PFSK-1 (cell line): ENCODE results near the gene SPAG9.

ENCODE experiments used
- FOXP2 ChIP-seq: optimal IDR thresholded peaks from 2 replicates; pipeline ENCODE3; 2011; ENCODE audit warnings: borderline replicate concordance, control low read depth, inconsistent platforms; ENCODE audit not compliant: insufficient read depth; ENCODE audit errors: extremely low read length, extremely low read depth
- POLR2AphosphoS5 ChIP-seq: IDR thresholded peaks from 2 replicates; pipeline ENCODE4 v1.6.1; 2012; ENCODE audit warnings: low read depth, mild to moderate bottlenecking, control low read depth, low read length, moderate library complexity
- REST ChIP-seq, 2 experiments: IDR thresholded peaks; 2 replicates each; pipeline versions ENCODE4 v1.6.1 to v1.8.0; 2011 to 2012; ENCODE audit warnings: low read depth in 2 of 2, low read length in 2 of 2, control low read depth in 1 of 2, inconsistent platforms in 1 of 2, mild to moderate bottlenecking in 1 of 2, moderate library complexity in 1 of 2; ENCODE audit not compliant: insufficient read depth in 1 of 2
- SIN3A ChIP-seq: IDR thresholded peaks from 2 replicates; pipeline ENCODE4 v1.6.1; 2012; ENCODE audit warnings: mild to moderate bottlenecking, low read length, moderate library complexity, borderline replicate concordance; ENCODE audit not compliant: insufficient read depth
- TAF1 ChIP-seq: IDR thresholded peaks from 2 replicates; pipeline ENCODE4 v1.6.1; 2012; ENCODE audit warnings: low read length, control low read depth, borderline replicate concordance; ENCODE audit not compliant: insufficient read depth

- TF ChIP-seq TAF1 (no peak), FOXP2 (no peak), REST (IDR thresholded peaks at IDR 0.05; ENCODE audit: insufficient read depth in 1 of 2, low read depth in 2 of 2, low read length in 2 of 2) (no peak), POLR2AphosphoS5 (no peak), SIN3A (no peak)
Observed at GRCh38 chr17:50925296-50925891, 195.3 kb downstream of the SPAG9 start.
